CD14-positive monocyte (primary cell): Measurements from ENCODE around the gene STT3B. TPM values are rescaled to one million over a fixed set of nuclear protein-coding genes. Genes with fewer than 3 reads are reported as not detected.

Experiments used
- DNase-seq, 3 donors: peaks; one replicate each; pipeline ENCODE4 v3.0.0-alpha.2; 2011 to 2022
- H2AFZ ChIP-seq: 2 replicates; pipeline ENCODE4 v1.6.0; 2012; ENCODE audit warnings: mild to moderate bottlenecking, low read depth, low read length, inconsistent platforms; ENCODE audit not compliant: insufficient read depth, poor library complexity, severe bottlenecking
- H3K27ac ChIP-seq, 2 donors: 1 replicate in 1 of 2; 2 replicates in 1 of 2; pipeline ENCODE4 v1.5.1; 2012 to 2013; ENCODE audit warnings: low read length in 2 of 2, control low read depth in 1 of 2, inconsistent platforms in 1 of 2, low read depth in 1 of 2, mild to moderate bottlenecking in 1 of 2
- H3K27me3 ChIP-seq, 2 donors: one replicate each; pipeline versions ENCODE4 v1.6.0 to v1.6.1; 2011 to 2013; ENCODE audit warnings: low read length in 2 of 2; ENCODE audit not compliant: control insufficient read depth in 2 of 2, insufficient read depth in 2 of 2
- H3K36me3 ChIP-seq, 2 donors: replicated peaks in 1 of 2; 1 replicate in 1 of 2; 2 replicates in 1 of 2; pipeline versions ENCODE4 v1.5.1 to v1.6.1; 2012 to 2013; ENCODE audit warnings: low read length in 2 of 2, control low read depth in 1 of 2, inconsistent platforms in 1 of 2, mild to moderate bottlenecking in 1 of 2; ENCODE audit not compliant: insufficient read depth in 2 of 2, control insufficient read depth in 1 of 2
- H3K4me1 ChIP-seq, 2 donors: 1 replicate in 1 of 2; 2 replicates in 1 of 2; pipeline versions ENCODE4 v1.5.1 to v1.6.1; 2012 to 2013; ENCODE audit warnings: low read length in 2 of 2, control low read depth in 1 of 2, inconsistent platforms in 1 of 2, mild to moderate bottlenecking in 1 of 2, moderate library complexity in 1 of 2; ENCODE audit not compliant: insufficient read depth in 2 of 2, control insufficient read depth in 1 of 2
- H3K4me2 ChIP-seq: replicated peaks from 2 replicates; pipeline ENCODE3; 2012; ENCODE audit warnings: low read length, moderate library complexity, mild to moderate bottlenecking; ENCODE audit not compliant: poor library complexity, severe bottlenecking; ENCODE audit errors: extremely low read depth
- H3K4me3 ChIP-seq, 3 experiments: fragments of 200-600 bp in 1 of 3; sonication (generic) in 1 of 3; replicated peaks in 1 of 3; 1 replicate in 2 of 3; 2 replicates in 1 of 3; pipeline ENCODE4 v1.5.1; 2011 to 2013; ENCODE audit warnings: low read length in 3 of 3, mild to moderate bottlenecking in 3 of 3, control low read depth in 2 of 3, low read depth in 2 of 3, inconsistent platforms in 1 of 3, moderate library complexity in 1 of 3
- H3K79me2 ChIP-seq: 2 replicates; pipeline ENCODE4 v1.6.0; 2012; ENCODE audit warnings: mild to moderate bottlenecking, control low read depth, inconsistent platforms, low read length, moderate library complexity; ENCODE audit not compliant: insufficient read depth
- H3K9ac ChIP-seq: 2 replicates; pipeline ENCODE4 v1.6.0; 2017; ENCODE audit warnings: low read length, mild to moderate bottlenecking; ENCODE audit not compliant: insufficient read depth, poor library complexity, severe bottlenecking
- H3K9me3 ChIP-seq, 2 donors: replicated peaks in 1 of 2; 1 replicate in 1 of 2; 2 replicates in 1 of 2; pipeline versions ENCODE4 v1.5.1 to v1.6.1; 2012 to 2013; ENCODE audit warnings: low read length in 2 of 2, control low read depth in 1 of 2; ENCODE audit not compliant: control insufficient read depth in 1 of 2, insufficient read depth in 1 of 2
- H4K20me1 ChIP-seq: 2 replicates; pipeline ENCODE4 v1.6.0; 2012; ENCODE audit warnings: mild to moderate bottlenecking, low read length, control low read depth, moderate library complexity; ENCODE audit not compliant: insufficient read depth
- H3K27ac Mint-ChIP-seq, 7 donors: one replicate each; pipeline ENCODE4 v1.8.0; 2020; ENCODE audit warnings: mild to moderate bottlenecking in 7 of 7, mixed read lengths in 7 of 7, moderate library complexity in 6 of 7, inconsistent platforms in 2 of 7
- H3K27me3 Mint-ChIP-seq, 3 donors: one replicate each; pipeline ENCODE4 v1.8.0; 2021 to 2022; ENCODE audit warnings: low read depth in 3 of 3, mild to moderate bottlenecking in 3 of 3, mixed read lengths in 3 of 3, moderate library complexity in 3 of 3, inconsistent platforms in 1 of 3
- H3K36me3 Mint-ChIP-seq, 2 donors: one replicate each; pipeline ENCODE4 v1.8.0; 2020; ENCODE audit warnings: mixed read lengths in 2 of 2, inconsistent platforms in 1 of 2, mild to moderate bottlenecking in 1 of 2
- H3K4me1 Mint-ChIP-seq: one replicate; pipeline ENCODE4 v1.8.0; 2020; ENCODE audit warnings: mild to moderate bottlenecking, mixed read lengths
- H3K4me3 Mint-ChIP-seq, 2 donors: one replicate each; pipeline ENCODE4 v1.8.0; 2020; ENCODE audit warnings: mild to moderate bottlenecking in 2 of 2, mixed read lengths in 2 of 2, moderate library complexity in 1 of 2
- H3K9me3 Mint-ChIP-seq, 7 donors: one replicate each; pipeline ENCODE4 v1.8.0; 2020 to 2022; ENCODE audit warnings: mixed read lengths in 7 of 7, mild to moderate bottlenecking in 6 of 7, moderate library complexity in 6 of 7, inconsistent platforms in 2 of 7
- CTCF ChIP-seq: fragments of 200-600 bp; IDR thresholded peaks from one replicate; pipeline ENCODE4 v1.8.0; 2022; ENCODE audit warnings: antibody characterized with exemption, mild to moderate bottlenecking
- WGBS: methylation state at CpG from one replicate; pipeline ENCODE4 v1.1.5; 2013; ENCODE audit warnings: missing lambda C conversion rate; ENCODE audit not compliant: insufficient coverage; 5-methylcytosine and 5-hydroxymethylcytosine counted together
- intact Hi-C, 2 donors: fragments of 100-400 bp; cut with micrococcal nuclease; formaldehyde crosslinking; loops; one replicate each; pipeline versions ENCODE4 v1.15.0 to v1.15.1; 2023
- polyA plus RNA-seq, 3 donors: library from polyadenylated mRNA; depleted of rRNA in 1 of 3; unstranded in 2 of 3; stranded (reverse) in 1 of 3; fragments of 300-500 nt in 2 of 3; fragments of >200 nt in 1 of 3; fragmentation: Illumina TruSeq in 2 of 3; gene quantifications; 1 replicate in 2 of 3; 2 replicates in 1 of 3; pipeline ENCODE4 v1.2.3, GENCODE V29; 2012 to 2021

Gene STT3B
- polyA plus RNA-seq, 3 donors, result 47.3 to 97.0 (median 86.3) TPM

GRCh38 chr3:31499281-31499680 lies 33.4 kb upstream of the STT3B start:
- no peak overlapping the region for H3K4me3 ChIP-seq
- peaks cover 0 to 1% (median 0%) of the 10 kb centered on the region in 3 donors for H3K27me3 Mint-ChIP-seq
- no peak for DNase-seq
- intact Hi-C loops, result no loop called here
- H3K9me3 ChIP-seq, result no peaks in the 10 kb centered on the region
- H3K79me2 ChIP-seq, result no peaks in the 10 kb centered on the region
- H3K4me2 ChIP-seq, result no peak overlapping the region
- WGBS, result 100% methylated on average over 3 of the region's 3 CpGs
- no peak for TF ChIP-seq CTCF
- no peak overlapping the region for H2AFZ ChIP-seq
- H3K36me3 Mint-ChIP-seq, result no peaks in the 10 kb centered on the region
- no peaks in the 10 kb centered on the region for H3K4me1 Mint-ChIP-seq
- peaks cover 0 to 2% (median 0%) of the 10 kb centered on the region in 7 donors for H3K9me3 Mint-ChIP-seq
- no peak overlapping the region for H3K27ac ChIP-seq
- H4K20me1 ChIP-seq, result no peaks in the 10 kb centered on the region
- no peaks in the 10 kb centered on the region for H3K36me3 ChIP-seq
- H3K4me1 ChIP-seq, result no peaks in the 10 kb centered on the region
- H3K4me3 Mint-ChIP-seq, result no peak overlapping the region
- no peak overlapping the region for H3K9ac ChIP-seq
- no peak overlapping the region for H3K27ac Mint-ChIP-seq
- no peaks in the 10 kb centered on the region for H3K27me3 ChIP-seq

- H3K4me1 Mint-ChIP-seq, result peaks cover 6% of the 10 kb centered on the region
- Histone ChIP-seq H4K20me1 (no peaks in the 10 kb centered on the region), H3K4me2 (no peak overlapping the region), H3K9ac (no peak overlapping the region), H3K9me3 (no peaks in the 10 kb centered on the region), H3K4me1 (peaks cover 5 to 8% of the 10 kb centered on the region in 2 donors), H3K27me3 (no peaks in the 10 kb centered on the region), H3K27ac (no peak overlapping the region), H2AFZ (no peak overlapping the region), H3K79me2 (no peaks in the 10 kb centered on the region), H3K36me3 (no peaks in the 10 kb centered on the region), H3K4me3 (no peak overlapping the region)
- intact Hi-C loops, result no loop called here
- TF ChIP-seq CTCF, result no peak
- H3K36me3 Mint-ChIP-seq, result no peaks in the 10 kb centered on the region
- no peak overlapping the region for H3K4me3 Mint-ChIP-seq
- H3K27me3 Mint-ChIP-seq, result no peaks in the 10 kb centered on the region
- H3K9me3 Mint-ChIP-seq, result no peaks in the 10 kb centered on the region
- WGBS, result no CpG with 5 or more reads among the region's 3 CpGs
- no peak for DNase-seq
- no peak overlapping the region for H3K27ac Mint-ChIP-seq
Measured at GRCh38 chr3:31502803-31503221, 29.9 kb upstream of the STT3B start.
